Endothelial cell (in vitro differentiated cells): ENCODE results near the gene CCDC187. TPM values are rescaled to one million over a fixed set of nuclear protein-coding genes. Genes with fewer than 3 reads are reported as not detected.

Experiments
- DNase-seq: peaks from one replicate; pipeline ENCODE4 v3.0.0; 2021; ENCODE audit warnings: low spot score
- H3K27ac Mint-ChIP-seq: one replicate; pipeline ENCODE4 v1.8.0; 2021; ENCODE audit warnings: mixed read lengths, inconsistent platforms; ENCODE audit not compliant: unreplicated experiment
- H3K27me3 Mint-ChIP-seq: one replicate; pipeline ENCODE4 v1.8.0; 2021; ENCODE audit warnings: mild to moderate bottlenecking, moderate library complexity, mixed read lengths, inconsistent platforms; ENCODE audit not compliant: unreplicated experiment
- H3K36me3 Mint-ChIP-seq: one replicate; pipeline ENCODE4 v1.8.0; 2021; ENCODE audit warnings: mild to moderate bottlenecking, low read depth, mixed read lengths, inconsistent platforms; ENCODE audit not compliant: unreplicated experiment
- H3K4me1 Mint-ChIP-seq: one replicate; pipeline ENCODE4 v1.8.0; 2021; ENCODE audit warnings: mild to moderate bottlenecking, mixed read lengths, inconsistent platforms; ENCODE audit not compliant: unreplicated experiment
- H3K4me3 Mint-ChIP-seq: one replicate; pipeline ENCODE4 v1.8.0; 2021; ENCODE audit warnings: mild to moderate bottlenecking, mixed read lengths, inconsistent platforms; ENCODE audit not compliant: unreplicated experiment
- H3K9me3 Mint-ChIP-seq: one replicate; pipeline ENCODE4 v1.8.0; 2021; ENCODE audit warnings: mixed read lengths, inconsistent platforms; ENCODE audit not compliant: unreplicated experiment
- CTCF ChIP-seq: fragments of 200-600 bp; sonication (generic); IDR thresholded peaks from one replicate; pipeline ENCODE4 v1.5.0; 2021; ENCODE audit warnings: antibody characterized with exemption; ENCODE audit not compliant: unreplicated experiment
- total RNA-seq: library from RNA; stranded (reverse); fragmentation: NEBNext Ultra II Directional; extraction: Animal tissue kit (Norgen Biotek cat#: 25700); gene quantifications from one replicate; pipeline ENCODE4 v1.2.1, GENCODE V29; 2021; ENCODE audit not compliant: unreplicated experiment

Gene CCDC187
- total RNA-seq, 1 donor from 2014 or later = 0.05 TPM

- DNase-seq = no peak
- H3K4me1 Mint-ChIP-seq = no peaks in the 10 kb centered on the region
- H3K27ac Mint-ChIP-seq = no peak overlapping the region
- H3K27me3 Mint-ChIP-seq = peaks cover 15% of the 10 kb centered on the region
- H3K9me3 Mint-ChIP-seq = no peaks in the 10 kb centered on the region
- no peak for TF ChIP-seq CTCF
- peaks cover 27% of the 10 kb centered on the region for H3K36me3 Mint-ChIP-seq
- H3K4me3 Mint-ChIP-seq = no peak overlapping the region
Measured at GRCh38 chr9:136211006-136211405, 92.9 kb downstream of the CCDC187 start.

GRCh38 chr9:136210276-136210675, 93.6 kb downstream of the CCDC187 start:
- no peak for DNase-seq
- Mint-ChIP-seq H3K4me1 (no peaks in the 10 kb centered on the region), H3K9me3 (no peaks in the 10 kb centered on the region), H3K36me3 (peaks cover 26% of the 10 kb centered on the region), H3K27ac (no peak overlapping the region), H3K27me3 (peaks cover 15% of the 10 kb centered on the region), H3K4me3 (no peak overlapping the region)
- TF ChIP-seq CTCF = no peak

GRCh38 chr9:136209786-136210185, 94.1 kb downstream of the CCDC187 start:
- no peak for TF ChIP-seq CTCF
- no peak overlapping the region for H3K27ac Mint-ChIP-seq
- H3K4me1 Mint-ChIP-seq = no peaks in the 10 kb centered on the region
- H3K9me3 Mint-ChIP-seq = no peaks in the 10 kb centered on the region
- no peak overlapping the region for H3K4me3 Mint-ChIP-seq
- H3K27me3 Mint-ChIP-seq = peaks cover 15% of the 10 kb centered on the region
- H3K36me3 Mint-ChIP-seq = peaks cover 24% of the 10 kb centered on the region
- no peak for DNase-seq

- no peak for TF ChIP-seq CTCF
- Mint-ChIP-seq H3K4me3 (no peak overlapping the region), H3K27me3 (peaks cover 15% of the 10 kb centered on the region), H3K4me1 (no peaks in the 10 kb centered on the region), H3K36me3 (peaks cover 22% of the 10 kb centered on the region), H3K27ac (no peak overlapping the region), H3K9me3 (no peaks in the 10 kb centered on the region)
- DNase-seq = no peak
Measured at GRCh38 chr9:136209232-136209631, 94.7 kb downstream of the CCDC187 start.

GRCh38 chr9:136208675-136209074, 95.2 kb downstream of the CCDC187 start:
- H3K9me3 Mint-ChIP-seq = no peaks in the 10 kb centered on the region
- peaks cover 20% of the 10 kb centered on the region for H3K36me3 Mint-ChIP-seq
- H3K4me1 Mint-ChIP-seq = no peaks in the 10 kb centered on the region
- TF ChIP-seq CTCF = no peak
- peaks cover 16% of the 10 kb centered on the region for H3K27me3 Mint-ChIP-seq
- no peak for DNase-seq
- H3K27ac Mint-ChIP-seq = no peak overlapping the region
- H3K4me3 Mint-ChIP-seq = no peak overlapping the region
